Measurements from ENCODE around the gene STAP1. TPM values are rescaled to one million over a fixed set of nuclear protein-coding genes. Genes with fewer than 3 reads are reported as not detected.

STAP1 gene
- polyA plus RNA-seq (not detected in 2 replicates), polyA minus RNA-seq (not detected in 2 replicates)

DNA sequence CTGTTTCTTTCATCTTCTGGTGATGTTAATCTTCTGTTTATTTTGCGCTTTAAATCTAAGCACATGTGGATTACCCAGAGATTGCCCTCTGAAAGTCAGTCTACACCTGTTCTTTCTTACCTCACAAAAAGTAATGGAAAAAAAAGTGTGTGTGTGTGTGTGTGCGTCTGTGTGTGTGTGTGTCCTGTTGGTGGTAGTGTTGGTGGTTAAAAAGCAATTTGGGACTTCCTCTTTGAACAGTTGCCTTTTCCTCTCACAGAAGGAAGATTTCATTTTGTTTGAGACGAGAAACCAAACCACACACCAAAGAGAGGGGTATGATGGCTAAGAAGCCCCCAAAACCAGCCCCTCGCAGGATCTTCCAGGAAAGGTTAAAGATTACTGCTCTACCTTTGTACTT, at the start of gene STAP1:
Gene STAP1, plus strand, starts transcription at position 235 of the 400 bp plus-strand sequence. Its CDS starts 83 bp downstream, at position 318.
- Histone ChIP-seq H3K9ac (ENCODE audit: low read length) (no peak within 1 kb of the TSS), H4K20me1 (ENCODE audit: insufficient read depth) (no peaks in the 10 kb centered on the region), H2AFZ (ENCODE audit: low read depth, low read length) (no peak within 1 kb of the TSS), H3K4me2 (ENCODE audit: low read length) (no peak within 1 kb of the TSS), H3K27me3 (ENCODE audit: insufficient read depth, low read depth, low read length) (no peaks in the 10 kb centered on the region), H3K36me3 (ENCODE audit: insufficient read depth, low read length) (no peaks in the 10 kb centered on the region), H3K4me3 (ENCODE audit: low read length) (no peak within 1 kb of the TSS), H3K9me3 (ENCODE audit: low read length) (no peaks in the 10 kb centered on the region), H3F3A (ENCODE audit: insufficient read depth, low read length, poor library complexity, severe bottlenecking) (no peaks in the 10 kb centered on the region), H3K79me2 (replicated peaks; ENCODE audit: insufficient read depth, low read length) (no peaks in the 10 kb centered on the region), H3K9me2 (ENCODE audit: insufficient read depth, low read length) (no peaks in the 10 kb centered on the region), H3K27ac (ENCODE audit: low read length) (no peak within 1 kb of the TSS)
- TF ChIP-seq SMC3 (conservative IDR thresholded peaks at IDR 0.05; ENCODE audit: poor library complexity): no peak
- TF ChIP-seq EZH2 (IDR thresholded peaks at IDR 0.05; ENCODE audit: borderline replicate concordance, insufficient read depth, low read length, poor library complexity, severe bottlenecking): no peak
- TF ChIP-seq CTCF (IDR thresholded peaks at IDR 0.05; ENCODE audit: poor library complexity, severe bottlenecking): no peak

DNA sequence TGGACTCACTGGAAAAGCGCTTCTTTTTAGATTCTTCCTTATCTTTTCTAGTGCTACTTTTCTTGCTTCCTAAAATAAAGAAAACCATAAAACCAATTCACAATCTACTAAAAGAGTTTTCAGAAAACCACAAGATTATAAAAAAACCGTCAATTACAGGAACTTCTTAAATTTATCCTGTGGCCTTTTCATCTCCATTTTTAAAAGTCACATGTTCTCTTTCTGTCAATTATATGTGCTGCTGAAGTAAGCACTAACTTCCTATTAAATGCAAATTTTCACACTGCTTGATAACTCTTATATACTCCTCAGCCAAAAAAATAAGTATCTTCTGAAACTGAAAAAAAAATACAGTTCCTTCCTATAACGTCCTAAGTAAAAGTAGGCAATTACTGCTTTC, 46.0 kb upstream of the STAP1 start:
- Histone ChIP-seq H3K79me2 (replicated peaks; ENCODE audit: insufficient read depth, low read length) (no peaks in the 10 kb centered on the region), H4K20me1 (ENCODE audit: insufficient read depth) (no peaks in the 10 kb centered on the region), H3K36me3 (ENCODE audit: insufficient read depth, low read length) (no peaks in the 10 kb centered on the region), H3K9me3 (ENCODE audit: low read length) (no peaks in the 10 kb centered on the region), H3K9ac (ENCODE audit: low read length) (no peak overlapping the region), H3F3A (ENCODE audit: insufficient read depth, low read length, poor library complexity, severe bottlenecking) (no peaks in the 10 kb centered on the region), H3K27ac (ENCODE audit: low read length) (no peak overlapping the region), H3K4me2 (ENCODE audit: low read length) (no peak overlapping the region), H3K4me3 (ENCODE audit: low read length) (no peak overlapping the region), H2AFZ (ENCODE audit: low read depth, low read length) (no peak overlapping the region), H3K27me3 (ENCODE audit: insufficient read depth, low read depth, low read length) (no peaks in the 10 kb centered on the region), H3K9me2 (ENCODE audit: insufficient read depth, low read length) (no peaks in the 10 kb centered on the region)
- TF ChIP-seq POLR2AphosphoS5 (IDR thresholded peaks at IDR 0.05) (no peak), CTCF (IDR thresholded peaks at IDR 0.05; ENCODE audit: poor library complexity, severe bottlenecking) (no peak), EZH2 (IDR thresholded peaks at IDR 0.05; ENCODE audit: borderline replicate concordance, insufficient read depth, low read length, poor library complexity, severe bottlenecking) (no peak)

DNA sequence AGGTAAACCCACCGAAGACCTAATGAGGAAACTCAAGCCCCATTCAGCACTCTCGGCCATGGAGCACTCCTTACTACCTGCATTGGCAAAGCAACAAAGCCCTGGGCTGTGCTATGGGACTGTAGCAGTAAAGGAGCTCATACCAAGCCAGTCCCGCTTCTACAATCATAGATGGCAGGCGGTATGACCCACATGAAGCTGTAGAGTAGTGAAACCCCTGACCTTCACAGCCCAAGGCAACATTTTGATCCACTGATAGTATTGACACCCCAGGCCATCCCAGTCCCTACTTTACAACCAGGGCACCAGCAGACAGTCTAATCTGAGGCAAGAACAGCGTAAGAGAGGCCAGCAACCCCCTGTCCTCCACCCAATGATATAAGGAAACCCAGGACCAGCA, 38.4 kb upstream of the STAP1 start:
- Histone ChIP-seq H3K27me3 (ENCODE audit: insufficient read depth, low read depth, low read length) (no peaks in the 10 kb centered on the region), H3K4me3 (ENCODE audit: low read length) (no peak overlapping the region), H3K36me3 (ENCODE audit: insufficient read depth, low read length) (no peaks in the 10 kb centered on the region), H3K9me3 (ENCODE audit: low read length) (no peaks in the 10 kb centered on the region), H2AFZ (ENCODE audit: low read depth, low read length) (no peak overlapping the region), H4K20me1 (ENCODE audit: insufficient read depth) (no peaks in the 10 kb centered on the region), H3K79me2 (replicated peaks; ENCODE audit: insufficient read depth, low read length) (no peaks in the 10 kb centered on the region), H3K9ac (ENCODE audit: low read length) (no peak overlapping the region), H3K9me2 (ENCODE audit: insufficient read depth, low read length) (no peaks in the 10 kb centered on the region), H3K4me2 (ENCODE audit: low read length) (no peak overlapping the region), H3K27ac (ENCODE audit: low read length) (no peak overlapping the region), H3F3A (ENCODE audit: insufficient read depth, low read length, poor library complexity, severe bottlenecking) (no peaks in the 10 kb centered on the region)
- TF ChIP-seq TAF1 (IDR thresholded peaks at IDR 0.05; ENCODE audit: low read depth) (no peak), CTCF (IDR thresholded peaks at IDR 0.05; ENCODE audit: poor library complexity, severe bottlenecking) (no peak), REST (IDR thresholded peaks at IDR 0.05; ENCODE audit: borderline replicate concordance) (no peak), POLR2AphosphoS5 (IDR thresholded peaks at IDR 0.05) (no peak), MXI1 (conservative IDR thresholded peaks at IDR 0.05; ENCODE audit: poor library complexity, severe bottlenecking) (no peak), EP300 (conservative IDR thresholded peaks at IDR 0.05; ENCODE audit: poor library complexity, severe bottlenecking) (no peak), SMC3 (conservative IDR thresholded peaks at IDR 0.05; ENCODE audit: poor library complexity) (no peak), RAD21 (conservative IDR thresholded peaks at IDR 0.05) (no peak), EZH2 (IDR thresholded peaks at IDR 0.05; ENCODE audit: borderline replicate concordance, insufficient read depth, low read length, poor library complexity, severe bottlenecking) (no peak)

All from neural cell (in vitro differentiated cells).